Stimulated activated CD8-positive, alpha-beta memory T cell treated with anti-CD3 and anti-CD28 coated beads, Interleukin-7, amount 100 ng/mL, for 48 hours (primary cell): Measurements from ENCODE around the gene RPS17.
A peak's percentile ranks its signal among the peaks of the same experiment; 100 is the strongest.

ENCODE experiments used
- DNase-seq, 2 donors: peaks; one replicate each; pipeline ENCODE4 v3.0.0-alpha.2; 2020; ENCODE audit warnings: low read depth in 1 of 2; ENCODE audit errors: extremely low read depth in 1 of 2

RPS17 gene

GRCh38 chr15:82540055-82540983 lies at the start of gene RPS17:
RPS17 (minus strand) TSS chr15:82540457; CDS start chr15:82540428, 29 bp downstream.
- DNase-seq = peak; percentile 93 to 97

- no peak for DNase-seq
These were observed 47.5 kb upstream of the RPS17 start for GRCh38 chr15:82587805-82588204.

GRCh38 chr15:82585072-82585471 lies 44.8 kb upstream of the RPS17 start:
- DNase-seq = no peak

GRCh38 chr15:82580713-82581112 lies 40.5 kb upstream of the RPS17 start:
- no peak for DNase-seq

- no peak for DNase-seq
These were observed 35.1 kb upstream of the RPS17 start for GRCh38 chr15:82575335-82575734.

- DNase-seq = no peak
These were observed 32.7 kb upstream of the RPS17 start for GRCh38 chr15:82572986-82573385.

- DNase-seq = no peak
These were observed 32.1 kb upstream of the RPS17 start for GRCh38 chr15:82572311-82572710.

GRCh38 chr15:82571722-82572222 lies 31.5 kb upstream of the RPS17 start:
- no peak for DNase-seq

GRCh38 chr15:82570721-82571508 lies 30.7 kb upstream of the RPS17 start:
- no peak for DNase-seq

- no peak for DNase-seq
These were observed 29.6 kb upstream of the RPS17 start for GRCh38 chr15:82569834-82570233.

- no peak for DNase-seq
These were observed 28.7 kb upstream of the RPS17 start for GRCh38 chr15:82568986-82569385.

- no peak for DNase-seq
These were observed 27.4 kb upstream of the RPS17 start for GRCh38 chr15:82567661-82568060.

GRCh38 chr15:82566690-82567089 lies 26.4 kb upstream of the RPS17 start:
- no peak for DNase-seq

GRCh38 chr15:82558502-82558901 lies 18.2 kb upstream of the RPS17 start:
- no peak for DNase-seq

- DNase-seq = no peak
These were observed 16.2 kb upstream of the RPS17 start for GRCh38 chr15:82556315-82557035.

GRCh38 chr15:82554849-82555248 lies 14.6 kb upstream of the RPS17 start:
- no peak for DNase-seq

- DNase-seq = no peak
These were observed 14.1 kb upstream of the RPS17 start for GRCh38 chr15:82554351-82554750.

GRCh38 chr15:82553846-82554245 lies 13.6 kb upstream of the RPS17 start:
- no peak for DNase-seq

GRCh38 chr15:82552861-82553260 lies 12.6 kb upstream of the RPS17 start:
- DNase-seq = no peak

- DNase-seq = no peak
These were observed 11.5 kb upstream of the RPS17 start for GRCh38 chr15:82551646-82552247.
